HG03571 (cell line): ENCODE data around the gene MARCHF7.

Source experiments
- ATAC-seq: cut with Tn5 transposase; IDR thresholded peaks from one replicate; pipeline ENCODE4 v1.9.1; 2021; ENCODE audit not compliant: unreplicated experiment

Gene MARCHF7

DNA sequence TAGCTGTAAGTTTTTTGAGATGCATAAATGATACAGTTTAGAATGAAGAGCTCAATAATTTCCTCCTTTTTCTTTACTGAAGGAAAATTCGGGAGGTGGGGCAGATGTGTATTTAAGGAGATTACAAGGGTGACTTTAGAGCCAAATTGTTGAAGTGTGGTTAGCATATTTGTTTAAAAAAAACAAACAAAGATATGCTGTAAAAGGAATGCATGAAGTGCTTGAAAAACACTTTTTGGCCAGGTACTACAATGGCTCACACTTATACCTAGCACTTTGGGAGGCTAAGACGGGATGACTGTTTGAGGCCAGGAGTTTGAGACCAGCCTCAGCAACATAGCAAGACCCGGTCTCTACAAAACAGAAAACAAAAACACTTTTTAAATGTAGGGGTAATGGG lies 47.3 kb downstream of the MARCHF7 start:
- ATAC-seq = no peak

DNA sequence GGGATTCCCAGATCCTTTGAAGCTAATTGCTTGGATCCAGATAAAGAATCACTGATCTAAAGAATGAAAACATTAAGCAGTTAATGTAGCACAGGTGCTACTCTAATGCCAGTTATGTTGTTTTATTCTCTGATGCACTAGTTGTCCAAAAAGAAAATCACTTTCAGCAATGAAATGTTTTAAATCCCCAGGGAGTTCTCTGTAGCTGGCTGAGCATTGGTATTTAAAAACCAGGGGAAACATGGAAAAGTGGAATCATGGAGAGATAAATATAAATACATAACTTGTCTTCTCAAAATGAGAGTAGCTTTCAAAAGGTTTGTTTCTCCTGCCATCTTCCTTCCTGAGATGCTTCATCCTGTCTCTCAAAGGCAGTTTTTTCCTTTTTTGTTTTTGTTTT lies 48.0 kb downstream of the MARCHF7 start:
- no peak for ATAC-seq

DNA sequence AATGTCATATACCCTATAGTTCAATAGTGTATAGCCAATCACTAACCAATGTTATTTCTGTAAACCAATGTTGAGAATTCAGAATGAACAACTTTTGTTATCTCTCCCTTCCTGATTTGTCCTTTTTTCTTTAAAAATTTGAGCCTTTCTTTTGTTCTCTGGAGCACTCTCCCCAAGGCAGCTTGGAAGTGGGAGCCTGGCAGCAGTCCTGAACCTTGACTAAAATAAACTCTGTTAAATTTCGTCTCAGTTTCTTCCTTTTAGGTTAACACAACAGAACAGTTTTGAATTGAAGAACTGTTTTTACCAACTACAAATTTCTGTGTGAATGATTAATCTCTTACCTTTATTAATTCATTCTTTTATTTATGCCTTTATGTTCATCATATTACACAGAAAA lies 49.8 kb downstream of the MARCHF7 start:
- no peak for ATAC-seq
